Lung (tissue), 12 donors: ENCODE data around the gene ABCC4. TPM values are rescaled to one million over a fixed set of nuclear protein-coding genes. Genes with fewer than 3 reads are reported as not detected.

Source experiments
- ATAC-seq: fragments of 200-7000 bp; cut with Tn5 transposase; one replicate; pipeline ENCODE4 v1.9.1; 2020; ENCODE audit warnings: moderate number of reproducible peaks; ENCODE audit not compliant: insufficient read depth, low FRiP score
- DNase-seq, 3 donors: peaks; one replicate each; pipeline ENCODE4 v3.0.0-alpha.2; 2013 to 2017
- H3K27ac ChIP-seq, 2 donors: one replicate each; pipeline ENCODE4 v1.5.1; 2013; ENCODE audit warnings: mild to moderate bottlenecking in 2 of 2, moderate library complexity in 2 of 2, control low read depth in 1 of 2, inconsistent platforms in 1 of 2, low read depth in 1 of 2, low read length in 1 of 2
- H3K27me3 ChIP-seq, 3 donors: one replicate each; pipeline ENCODE4 v1.5.1; 2013; ENCODE audit warnings: low read length in 2 of 3; ENCODE audit not compliant: control insufficient read depth in 3 of 3, insufficient read depth in 3 of 3
- H3K36me3 ChIP-seq, 4 donors: one replicate each; pipeline ENCODE4 v1.5.1; 2013; ENCODE audit warnings: low read length in 4 of 4, mild to moderate bottlenecking in 1 of 4, moderate library complexity in 1 of 4; ENCODE audit not compliant: control insufficient read depth in 4 of 4, insufficient read depth in 4 of 4
- H3K4me1 ChIP-seq, 5 donors: one replicate each; pipeline ENCODE4 v1.5.1; 2013; ENCODE audit warnings: low read length in 5 of 5, mild to moderate bottlenecking in 2 of 5, moderate library complexity in 1 of 5; ENCODE audit not compliant: control insufficient read depth in 5 of 5, insufficient read depth in 5 of 5
- H3K4me3 ChIP-seq: one replicate; pipeline ENCODE4 v1.5.1; 2013; ENCODE audit warnings: mild to moderate bottlenecking, control low read depth, moderate library complexity
- H3K9ac ChIP-seq, 2 donors: one replicate each; pipeline ENCODE4 v1.5.1; 2013; ENCODE audit warnings: low read length in 2 of 2, control low read depth in 1 of 2; ENCODE audit not compliant: insufficient read depth in 1 of 2
- H3K9me3 ChIP-seq, 4 donors: one replicate each; pipeline ENCODE4 v1.5.1; 2013; ENCODE audit warnings: low read length in 3 of 4, mild to moderate bottlenecking in 1 of 4, moderate library complexity in 1 of 4; ENCODE audit not compliant: control insufficient read depth in 4 of 4, insufficient read depth in 3 of 4
- CTCF ChIP-seq: IDR thresholded peaks from 2 replicates; pipeline ENCODE4 v1.5.1; 2012; ENCODE audit warnings: mild to moderate bottlenecking; ENCODE audit errors: control extremely low read depth, extremely low read depth
- WGBS, 2 donors: extraction: QIAGEN DNeasy Blood & Tissue Kit; methylation state at CpG; one replicate each; pipeline ENCODE4 v1.1.7; 2013; 5-methylcytosine and 5-hydroxymethylcytosine counted together
- polyA plus RNA-seq, 2 donors: library from polyadenylated mRNA; stranded (reverse); fragments of 200-250 nt; gene quantifications; one replicate each; pipeline ENCODE4 v1.2.1, GENCODE V29; 2013
- total RNA-seq, 2 donors: library from RNA; depleted of rRNA in 1 of 2; stranded (reverse); fragments of >200 nt in 1 of 2; gene quantifications; one replicate each; pipeline ENCODE4 v1.2.1, GENCODE V29; 2014 to 2021
- donor health status: control.
- donor health status: control.
- donor health status: Bipolar disorder and iron deficiency.
- donor health status: healthy.
- donor health status: DM: yes; HTN: yes; CAD: no.

The ABCC4 gene
- total and polyA plus RNA-seq, 4 donors, result 7.1 to 38.7 (median 20.6) TPM

GRCh38 chr13:95226932-95227695 is 74.1 kb downstream of the ABCC4 start:
- no peak for DNase-seq
- Histone ChIP-seq H3K9me3 (no peaks in the 10 kb centered on the region), H3K9ac (no peak overlapping the region), H3K27ac (no peak overlapping the region), H3K4me3 (no peak overlapping the region), H3K4me1 (peaks cover 0 to 13% (median 0%) of the 10 kb centered on the region in 5 donors), H3K27me3 (no peaks in the 10 kb centered on the region), H3K36me3 (no peaks in the 10 kb centered on the region)
- WGBS, 2 donors, result 18 to 25% methylated on average over 4 of the region's 4 CpGs
- ATAC-seq, result no peak
- TF ChIP-seq CTCF, result no peak

GRCh38 chr13:95226476-95226875 is 74.8 kb downstream of the ABCC4 start:
- H3K9ac ChIP-seq, result no peak overlapping the region
- H3K4me1 ChIP-seq, result peaks cover 0 to 13% (median 0%) of the 10 kb centered on the region in 5 donors
- H3K9me3 ChIP-seq, result no peaks in the 10 kb centered on the region
- no peak overlapping the region for H3K4me3 ChIP-seq
- ATAC-seq (no peak), DNase-seq (no peak)
- H3K27ac ChIP-seq, result peak overlapping the region in 1 of 2 donors; percentile 56
- no peak for TF ChIP-seq CTCF
- H3K27me3 ChIP-seq, result no peaks in the 10 kb centered on the region
- 85 to 96% methylated on average over 5 of the region's 5 CpGs for WGBS, 2 donors
- H3K36me3 ChIP-seq, result no peaks in the 10 kb centered on the region

- H3K36me3 ChIP-seq, result no peaks in the 10 kb centered on the region
- no peak for TF ChIP-seq CTCF
- no peak overlapping the region for H3K9ac ChIP-seq
- H3K27ac ChIP-seq, result no peak overlapping the region
- H3K9me3 ChIP-seq, result no peaks in the 10 kb centered on the region
- no peak overlapping the region for H3K4me3 ChIP-seq
- DNase-seq (peak in 1 of 3 donors; percentile 51), ATAC-seq (no peak)
- H3K27me3 ChIP-seq, result no peaks in the 10 kb centered on the region
- peaks cover 0 to 13% (median 0%) of the 10 kb centered on the region in 5 donors for H3K4me1 ChIP-seq
Observed at GRCh38 chr13:95226050-95226449, 75.2 kb downstream of the ABCC4 start.
